ENCODE data around the gene SGCG.

DNA sequence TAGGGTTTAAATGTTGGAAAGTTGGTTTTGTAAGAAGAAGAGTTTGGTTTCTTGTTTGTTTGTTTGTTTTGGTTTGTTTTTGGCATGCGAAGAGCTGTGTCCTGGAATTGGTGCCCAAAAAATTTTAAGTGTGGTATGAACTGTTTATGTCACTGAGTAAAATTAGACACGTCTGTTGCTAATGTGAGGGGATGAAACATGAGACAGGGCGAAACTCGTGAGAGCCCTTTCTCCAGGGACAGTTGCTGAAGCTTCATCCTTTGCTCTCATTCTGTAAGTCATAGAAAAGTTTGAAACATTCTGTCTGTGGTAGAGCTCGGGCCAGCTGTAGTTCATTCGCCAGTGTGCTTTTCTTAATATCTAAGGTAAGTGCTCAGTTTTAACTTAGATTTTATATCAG, at the start of gene SGCG:
- no peak for TF ChIP-seq CTCF (IDR thresholded peaks at IDR 0.05)
- TF ChIP-seq POLR2A (IDR thresholded peaks at IDR 0.05), result no peak
